WI38 (cell line): ENCODE measurements around the gene TGFB2.

Experiments
- H3K4me3 ChIP-seq: 2 replicates; pipeline ENCODE4 v1.5.1; 2011; ENCODE audit warnings: low read depth, mild to moderate bottlenecking, control low read depth, low read length
- TF ChIP-seq, protein P1 (sequence below): IDR thresholded peaks from 2 replicates; pipeline ENCODE4 v1.5.1; 2012; ENCODE audit warnings: low read depth, mild to moderate bottlenecking, control low read depth, low read length

The TGFB2 gene

DNA sequence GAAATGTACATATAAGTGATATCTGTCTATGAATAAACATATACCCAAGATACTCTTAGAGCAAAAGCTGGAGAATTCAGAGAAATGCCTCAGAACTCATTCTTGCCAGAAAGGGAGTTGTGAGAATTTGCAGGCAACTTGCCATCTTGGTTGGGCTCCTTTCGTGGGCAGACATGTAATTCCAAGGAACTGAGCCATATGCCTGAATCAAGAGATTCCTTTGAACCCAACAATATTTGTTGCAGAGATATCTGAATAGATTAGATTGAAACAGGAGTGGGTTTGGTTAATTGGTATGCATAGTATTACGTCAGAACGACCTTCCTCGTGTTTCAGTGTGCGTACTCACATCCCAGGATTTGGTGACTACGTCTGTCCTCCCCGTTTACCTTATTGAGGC is 67.0 kb downstream of the TGFB2 start:
- TF ChIP-seq, protein P1, sequence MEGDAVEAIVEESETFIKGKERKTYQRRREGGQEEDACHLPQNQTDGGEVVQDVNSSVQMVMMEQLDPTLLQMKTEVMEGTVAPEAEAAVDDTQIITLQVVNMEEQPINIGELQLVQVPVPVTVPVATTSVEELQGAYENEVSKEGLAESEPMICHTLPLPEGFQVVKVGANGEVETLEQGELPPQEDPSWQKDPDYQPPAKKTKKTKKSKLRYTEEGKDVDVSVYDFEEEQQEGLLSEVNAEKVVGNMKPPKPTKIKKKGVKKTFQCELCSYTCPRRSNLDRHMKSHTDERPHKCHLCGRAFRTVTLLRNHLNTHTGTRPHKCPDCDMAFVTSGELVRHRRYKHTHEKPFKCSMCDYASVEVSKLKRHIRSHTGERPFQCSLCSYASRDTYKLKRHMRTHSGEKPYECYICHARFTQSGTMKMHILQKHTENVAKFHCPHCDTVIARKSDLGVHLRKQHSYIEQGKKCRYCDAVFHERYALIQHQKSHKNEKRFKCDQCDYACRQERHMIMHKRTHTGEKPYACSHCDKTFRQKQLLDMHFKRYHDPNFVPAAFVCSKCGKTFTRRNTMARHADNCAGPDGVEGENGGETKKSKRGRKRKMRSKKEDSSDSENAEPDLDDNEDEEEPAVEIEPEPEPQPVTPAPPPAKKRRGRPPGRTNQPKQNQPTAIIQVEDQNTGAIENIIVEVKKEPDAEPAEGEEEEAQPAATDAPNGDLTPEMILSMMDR: no peak
- H3K4me3 ChIP-seq: no peak overlapping the region

- TF ChIP-seq, protein P1: no peak
- no peak overlapping the region for H3K4me3 ChIP-seq
Measured at GRCh38 chr1:218413179-218413578, 68.0 kb downstream of the TGFB2 start.

- no peak overlapping the region for H3K4me3 ChIP-seq
- TF ChIP-seq, protein P1: no peak
Measured at GRCh38 chr1:218414060-218414728, 69.1 kb downstream of the TGFB2 start.

GRCh38 chr1:218415726-218416125 is 70.6 kb downstream of the TGFB2 start:
- TF ChIP-seq, protein P1: no peak
- H3K4me3 ChIP-seq: no peak overlapping the region

- H3K4me3 ChIP-seq: no peak overlapping the region
- TF ChIP-seq, protein P1: no peak
Measured at GRCh38 chr1:218421531-218421930, 76.4 kb downstream of the TGFB2 start.

- TF ChIP-seq, protein P1: no peak
Measured at GRCh38 chr1:218424502-218424901, 79.4 kb downstream of the TGFB2 start.

DNA sequence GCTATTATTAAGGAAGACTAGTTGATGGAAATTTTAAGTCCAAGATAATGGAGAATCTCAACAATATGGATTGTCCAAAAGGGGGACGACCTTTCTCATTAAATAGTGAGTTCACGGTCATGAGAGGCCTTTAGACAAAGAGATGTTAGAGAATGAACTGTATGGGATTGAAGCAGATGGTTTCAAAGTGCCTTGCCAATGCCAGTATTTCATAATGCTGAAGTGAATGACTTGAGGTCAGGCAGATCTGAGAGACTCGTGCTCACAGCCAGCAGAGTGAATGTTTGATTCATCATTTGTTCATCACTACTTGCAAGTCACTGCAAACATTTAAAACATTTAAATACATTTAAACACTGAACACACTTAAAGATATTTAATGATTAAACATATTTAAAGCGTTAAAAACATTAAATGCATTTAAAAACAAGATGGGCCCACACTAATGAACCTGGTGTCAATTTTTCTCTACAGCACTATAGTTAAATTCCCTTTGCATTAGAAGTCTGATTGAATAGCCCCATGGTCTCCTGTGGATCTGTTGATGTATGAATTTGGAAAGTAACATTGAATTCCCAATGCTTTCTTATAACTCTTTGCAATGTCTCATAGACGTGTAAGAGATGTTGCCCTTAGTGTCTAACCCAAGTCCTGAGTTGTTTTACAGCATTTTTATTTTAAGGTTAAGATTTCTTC is 80.7 kb downstream of the TGFB2 start:
- TF ChIP-seq, protein P1: no peak
- no peak overlapping the region for H3K4me3 ChIP-seq

More at GRCh38 chr1:218424502-218424901, 79.4 kb downstream of the TGFB2 start:
- H3K4me3 ChIP-seq: no peak overlapping the region
